Thyroid gland (tissue), 4 donors: Measurements from ENCODE around the gene CNTN3.

ENCODE experiments used
- CTCF ChIP-seq, 6 experiments: fragments of 200-600 bp in 3 of 6; fragments of 450-650 bp in 3 of 6; sonication (generic) in 3 of 6; IDR thresholded peaks; one replicate each; pipeline ENCODE4 v1.5.1; 2016 to 2019; ENCODE audit warnings: antibody characterized with exemption in 6 of 6, mild to moderate bottlenecking in 2 of 6, inconsistent platforms in 1 of 6, moderate library complexity in 1 of 6
- POLR2A ChIP-seq, 2 donors: fragments of 450-650 bp; IDR thresholded peaks; one replicate each; pipeline ENCODE4 v1.6.1; 2017; ENCODE audit warnings: antibody characterized with exemption in 2 of 2, mild to moderate bottlenecking in 2 of 2, moderate library complexity in 1 of 2

DNA sequence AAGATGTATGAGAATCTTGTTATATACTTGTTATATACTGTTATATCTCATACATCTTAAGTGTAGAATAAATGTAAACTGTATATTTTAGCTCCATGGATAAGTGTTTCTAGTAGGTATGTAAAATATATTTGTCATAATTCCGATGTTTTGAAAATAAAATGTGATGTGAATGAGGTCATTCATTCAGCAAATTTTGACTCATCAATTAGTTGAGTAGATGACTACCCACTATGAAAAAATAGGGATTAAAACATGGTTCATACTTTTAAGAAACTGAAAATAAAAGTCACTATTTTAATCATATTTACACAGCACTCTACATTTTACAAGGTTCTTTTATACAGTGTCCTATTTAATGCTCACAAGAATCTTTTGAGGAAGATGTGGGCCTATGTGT, 28.4 kb upstream of the CNTN3 start:
- no peak for TF ChIP-seq CTCF (IDR thresholded peaks at IDR 0.05)
- no peak for TF ChIP-seq POLR2A (IDR thresholded peaks at IDR 0.05)
